ENCODE data around the gene RAB29. TPM values are rescaled to one million over a fixed set of nuclear protein-coding genes. Genes with fewer than 3 reads are reported as not detected.

Gene RAB29
- total RNA-seq, 4 donors from 2014 or later, result 9.7 to 15.4 (median 12.1) TPM

DNA sequence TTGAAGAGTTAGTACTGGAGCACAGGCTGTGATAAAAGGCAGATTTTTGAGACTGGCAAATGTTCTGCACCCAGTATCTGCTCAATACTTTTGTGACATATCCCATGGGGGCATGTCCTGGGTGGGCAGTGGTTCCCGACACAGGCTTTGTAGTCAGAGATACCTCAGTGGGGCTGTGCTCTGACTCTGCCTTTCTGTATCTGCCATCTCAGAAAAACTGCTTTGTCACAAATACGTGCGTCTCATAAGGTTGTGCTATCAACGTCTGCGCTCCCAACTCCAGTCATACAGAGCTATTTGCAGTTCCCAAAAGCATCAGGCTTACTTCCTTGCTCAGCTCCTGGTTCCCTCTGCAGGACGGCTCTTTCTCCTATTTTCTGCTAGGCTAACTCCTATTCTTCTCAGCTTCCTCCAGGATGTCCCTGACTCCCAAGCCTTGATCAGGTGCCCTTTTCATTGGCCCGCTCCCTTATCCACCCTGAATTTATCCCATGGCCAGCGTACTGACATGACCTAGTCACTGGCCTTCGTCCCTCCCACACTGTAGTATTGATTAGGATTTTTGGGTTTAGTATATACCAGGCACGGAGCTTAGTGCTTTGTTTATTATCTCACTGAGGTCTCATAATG is 12.1 kb upstream of the RAB29 start:
- no peak for DNase-seq (ENCODE audit: low spot score in 2 of 2)
- H3K9me3 ChIP-seq, result no peaks in the 10 kb centered on the region
- no peaks in the 10 kb centered on the region for H3K27me3 ChIP-seq
- H3K4me1 ChIP-seq, result no peaks in the 10 kb centered on the region
- no peak overlapping the region for H3K27ac ChIP-seq
- TF ChIP-seq POLR2A (IDR thresholded peaks at IDR 0.05) (no peak), EP300 (IDR thresholded peaks at IDR 0.05) (no peak), POLR2AphosphoS5 (IDR thresholded peaks at IDR 0.05) (no peak)
- TF ChIP-seq, protein P1, sequence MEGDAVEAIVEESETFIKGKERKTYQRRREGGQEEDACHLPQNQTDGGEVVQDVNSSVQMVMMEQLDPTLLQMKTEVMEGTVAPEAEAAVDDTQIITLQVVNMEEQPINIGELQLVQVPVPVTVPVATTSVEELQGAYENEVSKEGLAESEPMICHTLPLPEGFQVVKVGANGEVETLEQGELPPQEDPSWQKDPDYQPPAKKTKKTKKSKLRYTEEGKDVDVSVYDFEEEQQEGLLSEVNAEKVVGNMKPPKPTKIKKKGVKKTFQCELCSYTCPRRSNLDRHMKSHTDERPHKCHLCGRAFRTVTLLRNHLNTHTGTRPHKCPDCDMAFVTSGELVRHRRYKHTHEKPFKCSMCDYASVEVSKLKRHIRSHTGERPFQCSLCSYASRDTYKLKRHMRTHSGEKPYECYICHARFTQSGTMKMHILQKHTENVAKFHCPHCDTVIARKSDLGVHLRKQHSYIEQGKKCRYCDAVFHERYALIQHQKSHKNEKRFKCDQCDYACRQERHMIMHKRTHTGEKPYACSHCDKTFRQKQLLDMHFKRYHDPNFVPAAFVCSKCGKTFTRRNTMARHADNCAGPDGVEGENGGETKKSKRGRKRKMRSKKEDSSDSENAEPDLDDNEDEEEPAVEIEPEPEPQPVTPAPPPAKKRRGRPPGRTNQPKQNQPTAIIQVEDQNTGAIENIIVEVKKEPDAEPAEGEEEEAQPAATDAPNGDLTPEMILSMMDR (IDR thresholded peaks at IDR 0.05), result no peak
- peaks cover 15% of the 10 kb centered on the region for H3K36me3 ChIP-seq
- H3K4me3 ChIP-seq, result no peak overlapping the region
- WGBS, result 89% methylated on average over 10 of the region's 10 CpGs

DNA sequence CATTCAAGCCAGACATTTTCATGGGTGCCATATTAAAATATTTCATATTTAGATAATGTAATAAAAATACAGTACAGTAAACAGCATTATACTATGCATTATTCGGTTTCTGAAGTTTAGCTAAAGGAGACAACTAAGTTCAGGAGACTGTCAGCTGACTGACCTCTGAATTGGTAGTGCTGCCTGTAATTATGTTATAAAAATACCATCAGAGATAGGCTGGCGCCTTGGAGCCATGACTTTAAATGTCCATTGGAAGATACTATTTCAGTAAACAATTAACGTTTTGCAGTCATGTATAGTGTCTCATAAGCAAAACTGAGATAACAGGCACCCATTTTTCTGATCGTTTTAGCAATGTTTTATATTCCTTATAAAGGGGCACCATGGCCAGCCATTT is 11.3 kb upstream of the RAB29 start:
- Histone ChIP-seq H3K27ac (no peak overlapping the region), H3K9me3 (no peaks in the 10 kb centered on the region), H3K4me3 (no peak overlapping the region), H3K36me3 (peaks cover 10% of the 10 kb centered on the region), H3K4me1 (no peaks in the 10 kb centered on the region), H3K27me3 (no peaks in the 10 kb centered on the region)
- WGBS, result 65% methylated on average over 4 of the region's 4 CpGs
- TF ChIP-seq, protein P1 (IDR thresholded peaks at IDR 0.05), result no peak
- TF ChIP-seq POLR2AphosphoS5 (IDR thresholded peaks at IDR 0.05) (no peak), POLR2A (IDR thresholded peaks at IDR 0.05) (no peak), EP300 (IDR thresholded peaks at IDR 0.05) (no peak)
- no peak for DNase-seq (ENCODE audit: low spot score in 2 of 2)

DNA sequence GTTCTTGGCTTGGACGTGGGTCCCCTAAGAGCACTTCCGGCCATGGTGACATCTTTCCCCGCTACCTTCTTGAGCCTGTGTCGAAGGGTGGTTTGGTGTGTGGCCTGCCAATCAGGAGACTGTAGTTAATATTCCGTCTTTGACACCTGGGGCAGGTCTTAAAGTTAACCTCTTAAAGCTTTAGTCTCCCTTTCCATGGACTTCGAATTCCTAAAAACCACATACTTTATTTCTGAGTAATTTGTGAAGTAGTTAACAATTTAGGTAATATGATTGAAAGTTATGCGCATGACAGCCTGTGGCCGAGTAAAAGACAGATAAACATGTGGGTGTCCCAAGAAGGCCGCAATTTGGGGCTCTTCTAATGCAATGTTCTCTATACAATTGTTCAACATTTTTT is 10.2 kb upstream of the RAB29 start:
- H3K9me3 ChIP-seq, result no peaks in the 10 kb centered on the region
- H3K4me3 ChIP-seq, result no peak overlapping the region
- no peak for DNase-seq (ENCODE audit: low spot score in 2 of 2)
- no peaks in the 10 kb centered on the region for H3K4me1 ChIP-seq
- no peaks in the 10 kb centered on the region for H3K27me3 ChIP-seq
- no peak overlapping the region for H3K27ac ChIP-seq
- H3K36me3 ChIP-seq, result peaks cover 2% of the 10 kb centered on the region
- TF ChIP-seq POLR2A (IDR thresholded peaks at IDR 0.05) (no peak), POLR2AphosphoS5 (IDR thresholded peaks at IDR 0.05) (no peak), EP300 (IDR thresholded peaks at IDR 0.05) (no peak)
- TF ChIP-seq, protein P1 (IDR thresholded peaks at IDR 0.05), result no peak
- WGBS, result 93% methylated on average over 9 of the region's 9 CpGs

DNA sequence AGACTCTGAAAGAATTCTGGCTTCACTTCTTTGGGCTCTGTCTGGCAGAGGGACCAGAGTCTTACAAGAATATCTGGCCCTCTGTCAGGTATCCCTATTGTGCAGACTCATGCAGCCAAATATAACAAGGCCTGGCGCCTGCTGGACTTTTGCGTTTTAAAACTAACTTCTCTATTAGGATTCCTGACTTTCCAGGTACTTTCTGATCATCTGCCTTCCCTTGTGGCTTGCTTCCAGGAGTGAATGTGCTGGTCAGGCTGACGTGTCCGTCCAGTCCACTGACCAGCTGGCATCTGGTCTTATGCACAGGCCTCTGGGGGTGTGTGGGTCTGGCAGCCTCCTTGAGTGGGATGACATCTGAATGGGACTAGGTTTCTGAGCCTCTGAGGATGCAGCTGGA is 8.6 kb upstream of the RAB29 start:
- Histone ChIP-seq H3K27me3 (no peaks in the 10 kb centered on the region), H3K4me3 (no peak overlapping the region), H3K4me1 (no peaks in the 10 kb centered on the region), H3K9me3 (no peaks in the 10 kb centered on the region), H3K27ac (no peak overlapping the region), H3K36me3 (no peaks in the 10 kb centered on the region)
- DNase-seq (ENCODE audit: low spot score in 2 of 2), result no peak
- 76% methylated on average over 4 of the region's 4 CpGs for WGBS
- TF ChIP-seq POLR2A (IDR thresholded peaks at IDR 0.05) (no peak), EP300 (IDR thresholded peaks at IDR 0.05) (no peak), POLR2AphosphoS5 (IDR thresholded peaks at IDR 0.05) (no peak)
- TF ChIP-seq, protein P1 (IDR thresholded peaks at IDR 0.05), result no peak

DNA sequence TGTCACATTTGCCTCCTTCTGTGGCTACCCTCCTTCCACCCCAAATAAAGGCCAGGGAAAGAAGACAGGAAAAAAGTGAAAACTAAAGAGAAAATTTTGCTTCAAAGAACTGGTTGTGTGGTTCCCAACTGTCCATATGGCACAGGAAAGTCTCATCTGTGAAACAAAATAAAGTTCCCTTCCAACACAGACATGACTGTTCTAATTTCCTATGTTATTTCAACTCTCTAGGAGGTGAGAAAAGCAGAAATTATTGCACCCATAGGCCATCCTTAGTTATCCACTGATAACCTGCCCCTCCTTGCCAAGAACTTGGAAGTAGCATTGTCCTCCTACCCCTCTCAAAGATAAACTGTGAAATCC is 8.1 kb upstream of the RAB29 start:
- no peak for DNase-seq (ENCODE audit: low spot score in 2 of 2)
- Histone ChIP-seq H3K36me3 (no peaks in the 10 kb centered on the region), H3K4me3 (no peak overlapping the region), H3K27ac (no peak overlapping the region), H3K27me3 (no peaks in the 10 kb centered on the region), H3K9me3 (no peaks in the 10 kb centered on the region), H3K4me1 (no peaks in the 10 kb centered on the region)
- TF ChIP-seq POLR2A (IDR thresholded peaks at IDR 0.05), result no peak
- TF ChIP-seq POLR2AphosphoS5 (IDR thresholded peaks at IDR 0.05), result no peak
- TF ChIP-seq EP300 (IDR thresholded peaks at IDR 0.05), result no peak
- TF ChIP-seq, protein P1 (IDR thresholded peaks at IDR 0.05), result no peak

Measured in suprapubic skin (tissue), 4 donors.